Fibroblast of skin of right quadriceps (primary cell): ENCODE data around the gene SAMD11.

Experiments
- DNase-seq: peaks from one replicate; pipeline ENCODE4 v3.0.0-alpha.2; 2013

SAMD11 gene

GRCh38 chr1:933603-933940 lies 9.8 kb downstream of the SAMD11 start:
- no peak for DNase-seq

DNA sequence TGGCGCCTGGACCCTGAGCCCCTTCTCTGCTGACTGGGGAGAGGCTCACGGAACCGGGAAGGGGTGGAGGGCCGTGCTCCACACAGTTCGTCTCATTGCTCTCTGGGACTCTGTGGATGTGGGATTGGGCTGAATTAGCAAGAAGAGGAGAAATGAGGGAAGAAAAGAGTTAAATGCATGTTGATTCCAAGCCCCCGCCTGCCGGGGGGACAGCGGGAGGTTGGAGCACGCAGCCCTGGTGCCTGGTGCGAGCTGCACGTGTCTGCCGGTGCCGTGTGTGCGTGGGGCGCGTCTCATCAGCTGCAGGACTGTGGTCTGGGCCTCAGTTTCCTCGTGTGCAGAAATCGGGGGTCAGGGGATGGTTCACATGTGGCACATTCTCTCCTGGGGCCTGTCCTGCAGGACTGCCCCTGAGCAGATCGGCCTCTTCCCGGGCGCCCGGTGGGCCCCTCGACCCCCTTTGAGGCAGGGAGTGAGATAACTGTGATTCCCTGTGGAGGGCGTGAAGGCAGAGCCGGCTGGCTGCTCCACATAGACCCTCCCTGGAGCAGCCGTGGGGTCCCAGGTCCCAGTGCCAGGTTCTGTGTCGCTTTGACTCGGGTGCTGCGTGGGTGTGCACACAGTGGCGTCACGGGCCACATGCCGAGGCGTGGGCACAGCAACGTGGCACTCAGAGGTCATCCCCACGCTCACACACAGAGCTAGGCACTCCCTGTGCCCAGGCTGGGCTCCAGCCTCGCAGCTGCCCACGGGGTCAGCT lies 11.4 kb downstream of the SAMD11 start:
- DNase-seq, result no peak

DNA sequence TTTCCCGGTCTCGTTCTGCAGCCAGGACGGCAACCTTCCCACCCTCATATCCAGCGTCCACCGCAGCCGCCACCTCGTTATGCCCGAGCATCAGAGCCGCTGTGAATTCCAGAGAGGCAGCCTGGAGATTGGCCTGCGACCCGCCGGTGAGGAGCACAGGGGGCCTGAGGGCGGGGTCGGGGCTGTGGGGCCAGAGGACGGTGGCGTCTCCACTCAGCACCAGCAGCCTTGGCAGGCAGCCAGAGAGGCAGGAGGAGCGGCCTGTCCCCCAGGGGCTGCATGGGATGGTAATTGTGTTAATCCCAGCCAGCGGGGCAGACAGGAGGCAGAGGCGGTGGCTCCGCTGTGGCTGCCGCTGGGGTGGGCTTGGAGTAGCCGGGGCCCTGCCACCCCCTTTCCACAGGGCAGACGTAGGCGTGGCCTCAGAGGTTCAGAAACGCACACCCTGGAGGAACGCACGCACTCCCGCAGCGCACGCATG lies 12.1 kb downstream of the SAMD11 start:
- peak; percentile 72 for DNase-seq

GRCh38 chr1:936348-937264 lies 12.9 kb downstream of the SAMD11 start:
- no peak for DNase-seq

GRCh38 chr1:937521-937920 lies 13.8 kb downstream of the SAMD11 start:
- DNase-seq, result no peak

- no peak for DNase-seq
These were observed 14.5 kb downstream of the SAMD11 start for GRCh38 chr1:938088-938683.

DNA sequence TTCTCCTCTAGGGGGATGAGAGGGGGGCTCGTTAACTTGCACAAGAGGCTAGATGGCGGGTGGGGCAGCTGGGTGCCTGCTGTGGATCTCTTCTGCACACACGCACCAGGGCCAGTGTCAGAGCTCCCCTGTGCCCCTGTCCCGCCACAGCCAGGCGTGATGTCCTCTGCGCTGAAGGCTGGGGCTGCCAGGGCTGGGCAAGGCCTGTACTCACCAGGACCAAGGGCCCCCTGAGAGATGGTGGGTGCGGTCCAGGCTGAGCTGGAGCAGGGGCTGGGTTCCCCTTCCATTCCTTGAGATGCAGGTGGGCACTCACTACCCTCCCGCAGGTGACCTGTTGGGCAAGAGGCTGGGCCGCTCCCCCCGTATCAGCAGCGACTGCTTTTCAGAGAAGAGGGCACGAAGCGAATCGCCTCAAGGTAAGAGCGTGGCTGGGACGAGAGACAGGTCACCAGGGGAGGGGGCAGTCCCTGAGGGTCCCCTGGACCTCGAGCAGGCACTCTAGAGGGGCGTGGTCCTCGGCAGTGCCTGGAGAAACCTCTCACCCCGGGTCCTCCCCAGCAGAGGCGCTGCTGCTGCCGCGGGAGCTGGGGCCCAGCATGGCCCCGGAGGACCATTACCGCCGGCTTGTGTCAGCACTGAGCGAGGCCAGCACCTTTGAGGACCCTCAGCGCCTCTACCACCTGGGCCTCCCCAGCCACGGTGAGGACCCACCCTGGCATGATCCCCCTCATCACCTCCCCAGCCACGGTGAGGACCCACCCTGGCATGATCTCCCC lies 15.2 kb downstream of the SAMD11 start:
- DNase-seq, result no peak

- DNase-seq, result no peak
These were observed 15.9 kb downstream of the SAMD11 start for GRCh38 chr1:939511-940106.

DNA sequence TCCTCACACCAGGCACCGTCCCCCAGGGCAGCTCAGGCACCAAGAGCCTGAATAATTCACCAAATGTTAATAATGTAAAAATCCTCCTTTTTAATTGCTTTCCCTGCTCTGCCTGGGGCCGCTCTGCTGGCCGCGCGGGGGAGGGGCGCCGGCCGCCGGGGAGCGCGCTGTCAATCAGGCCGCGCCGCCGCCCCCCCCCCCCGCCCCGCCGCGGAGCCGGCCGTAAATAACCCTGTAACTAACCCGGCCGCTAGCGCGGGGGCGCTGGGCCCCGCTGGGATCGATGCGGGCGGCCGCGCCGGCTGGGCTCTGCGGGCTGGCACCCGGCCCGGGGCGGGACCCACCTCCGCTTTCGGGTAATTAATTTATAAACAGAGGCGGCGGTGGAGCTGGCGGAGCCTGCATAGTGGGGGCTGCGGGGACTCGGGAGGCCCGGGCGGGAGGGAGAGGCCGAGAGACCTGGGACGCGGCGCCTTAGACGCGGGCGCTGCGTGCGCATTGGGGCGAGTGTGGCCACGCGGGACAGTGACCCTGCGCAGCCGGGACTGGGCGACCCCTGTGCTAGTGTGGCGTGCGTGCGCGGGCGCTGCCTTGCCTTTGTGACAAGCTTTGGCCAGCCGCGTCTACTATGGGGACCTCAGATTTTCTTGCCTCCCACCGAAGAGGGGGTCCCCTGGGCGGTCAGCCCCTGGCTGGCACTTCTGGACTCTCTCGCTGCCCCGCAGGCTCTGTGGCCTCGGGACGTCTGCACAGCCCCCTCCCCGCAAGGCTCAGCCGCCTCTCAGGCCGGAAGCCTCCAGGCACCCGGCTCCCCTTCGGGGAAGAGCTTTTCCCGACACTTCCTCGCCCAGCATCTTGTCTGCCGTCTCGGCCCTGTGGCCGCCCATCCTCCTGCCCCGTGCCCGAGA lies 16.6 kb downstream of the SAMD11 start:
- peak; percentile 89 for DNase-seq

- DNase-seq, result no peak
These were observed 17.4 kb downstream of the SAMD11 start for GRCh38 chr1:941015-941587.

DNA sequence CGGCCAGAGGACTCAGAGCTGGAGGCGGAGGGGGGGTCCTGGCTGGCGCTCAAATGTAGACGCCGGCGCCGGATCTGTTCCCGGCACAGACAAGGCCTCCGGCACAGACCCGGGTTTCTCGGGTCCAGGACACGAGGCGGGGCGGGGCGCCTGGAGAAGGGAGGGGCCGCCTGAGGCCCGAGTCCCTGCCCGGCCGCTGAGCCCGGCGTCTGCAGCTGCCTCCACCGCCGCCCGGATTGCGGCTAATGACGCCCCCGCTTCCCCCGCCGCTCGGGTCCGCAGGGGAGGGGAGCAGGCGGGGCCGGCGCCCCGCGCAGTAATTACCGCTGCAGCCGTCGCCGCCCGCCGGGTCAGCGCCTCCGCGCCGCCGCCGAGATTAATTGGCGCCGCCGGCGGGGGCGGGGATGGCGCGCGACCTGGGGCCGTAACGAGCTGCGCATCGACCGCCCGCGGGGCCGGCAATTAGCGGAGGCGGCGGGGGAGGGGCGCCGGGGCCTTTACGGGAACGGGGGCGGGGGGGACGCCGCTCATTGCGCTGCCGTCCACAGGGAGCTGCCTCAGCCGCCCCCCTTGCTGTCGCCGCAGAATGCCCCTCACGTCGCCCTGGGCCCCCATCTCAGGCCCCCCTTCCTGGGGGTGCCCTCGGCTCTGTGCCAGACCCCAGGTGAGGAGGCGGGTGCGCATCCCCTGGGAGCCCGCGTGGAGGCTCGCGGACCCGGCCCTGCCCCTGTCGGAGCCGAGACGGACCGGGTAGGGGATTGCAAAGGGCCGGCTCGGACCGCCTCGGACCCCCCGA lies 18.1 kb downstream of the SAMD11 start:
- peak; percentile 93 for DNase-seq

DNA sequence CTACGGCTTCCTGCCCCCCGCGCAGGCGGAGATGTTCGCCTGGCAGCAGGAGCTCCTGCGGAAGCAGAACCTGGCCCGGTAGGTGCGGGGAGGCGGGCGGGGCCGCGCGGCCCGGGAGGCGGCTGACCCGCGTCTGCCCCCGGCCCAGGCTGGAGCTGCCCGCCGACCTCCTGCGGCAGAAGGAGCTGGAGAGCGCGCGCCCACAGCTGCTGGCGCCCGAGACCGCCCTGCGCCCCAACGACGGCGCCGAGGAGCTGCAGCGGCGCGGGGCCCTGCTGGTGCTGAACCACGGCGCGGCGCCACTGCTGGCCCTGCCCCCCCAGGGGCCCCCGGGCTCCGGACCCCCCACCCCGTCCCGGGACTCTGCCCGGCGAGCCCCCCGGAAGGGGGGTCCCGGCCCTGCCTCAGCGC lies 18.7 kb downstream of the SAMD11 start:
- DNase-seq, result no peak

- peak; percentile 78 for DNase-seq
These were observed 19.3 kb downstream of the SAMD11 start for GRCh38 chr1:942864-943533.

DNA sequence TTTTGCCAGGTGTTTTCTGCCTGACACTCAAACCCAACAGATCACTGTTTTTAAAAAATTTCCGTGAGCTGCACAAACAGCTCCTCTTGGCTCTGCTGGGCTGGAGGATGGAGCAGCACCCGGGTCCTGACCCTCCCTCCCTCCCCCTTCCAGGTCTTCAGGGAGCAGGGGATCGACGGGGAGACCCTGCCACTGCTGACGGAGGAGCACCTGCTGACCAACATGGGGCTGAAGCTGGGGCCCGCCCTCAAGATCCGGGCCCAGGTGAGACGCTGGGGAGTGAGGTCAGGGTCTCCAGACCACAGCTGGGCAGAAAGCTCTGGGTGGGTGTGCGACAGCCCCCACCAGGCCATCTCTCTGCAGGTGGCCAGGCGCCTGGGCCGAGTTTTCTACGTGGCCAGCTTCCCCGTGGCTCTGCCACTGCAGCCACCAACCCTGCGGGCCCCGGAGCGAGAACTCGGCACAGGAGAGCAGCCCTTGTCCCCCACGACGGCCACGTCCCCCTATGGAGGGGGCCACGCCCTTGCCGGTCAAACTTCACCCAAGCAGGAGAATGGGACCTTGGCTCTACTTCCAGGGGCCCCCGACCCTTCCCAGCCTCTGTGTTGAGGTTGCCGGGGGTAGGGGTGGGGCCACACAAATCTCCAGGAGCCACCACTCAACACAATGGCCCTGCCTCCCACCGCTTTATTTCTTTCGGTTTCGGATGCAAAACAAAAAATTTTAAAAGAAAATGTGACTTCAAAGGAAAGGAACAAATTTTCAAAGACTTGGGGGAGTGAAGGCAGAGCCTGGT lies 20.0 kb downstream of the SAMD11 start:
- DNase-seq, result no peak

DNA sequence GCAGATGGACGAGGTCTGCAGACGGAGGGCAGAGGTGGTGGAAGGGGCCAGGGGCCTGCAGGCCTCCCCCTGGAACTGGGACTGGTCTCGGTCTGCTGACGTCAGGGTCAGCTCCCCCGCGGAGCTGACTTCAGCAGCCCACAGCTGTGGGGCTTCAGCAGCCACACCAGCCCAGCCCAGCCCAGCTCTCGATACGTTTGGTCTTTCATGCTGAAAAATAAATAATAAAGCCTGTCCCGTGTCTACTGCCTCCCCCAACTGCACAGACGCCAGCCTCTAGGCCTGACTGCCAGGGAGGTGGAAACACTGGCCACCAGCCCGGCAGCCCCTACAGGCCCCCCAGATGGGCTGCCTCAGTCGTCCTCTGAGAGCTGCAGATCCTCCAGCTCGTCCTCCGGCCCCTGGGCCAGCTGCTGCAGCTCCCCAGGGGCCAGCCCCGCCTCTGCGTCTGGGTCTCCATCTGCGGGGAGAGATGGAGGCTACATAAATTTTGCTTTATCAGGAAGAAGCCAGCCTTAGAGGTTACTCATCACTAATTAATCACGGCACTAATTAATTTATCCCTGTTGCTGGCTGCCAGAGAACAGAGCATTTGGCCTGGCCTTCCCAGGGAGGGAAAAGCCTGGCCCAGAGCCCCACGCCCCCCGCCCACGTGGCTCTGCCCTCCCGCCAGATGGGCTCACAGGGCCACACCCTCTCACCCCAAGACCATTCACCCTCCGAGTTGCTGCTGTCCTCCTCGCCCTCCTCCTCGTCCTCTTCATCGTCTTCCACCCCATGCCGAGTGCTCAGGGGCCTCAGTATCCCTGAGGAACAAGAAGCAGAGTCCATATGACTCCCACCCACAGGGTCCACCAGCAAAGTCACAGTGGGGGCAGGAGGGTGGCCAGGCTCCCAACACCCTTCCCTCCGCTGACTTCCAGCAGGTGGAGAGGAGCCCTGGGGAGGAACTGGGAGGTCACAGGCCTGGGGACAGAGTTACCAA lies 20.9 kb downstream of the SAMD11 start:
- DNase-seq, result peak; percentile 74

DNA sequence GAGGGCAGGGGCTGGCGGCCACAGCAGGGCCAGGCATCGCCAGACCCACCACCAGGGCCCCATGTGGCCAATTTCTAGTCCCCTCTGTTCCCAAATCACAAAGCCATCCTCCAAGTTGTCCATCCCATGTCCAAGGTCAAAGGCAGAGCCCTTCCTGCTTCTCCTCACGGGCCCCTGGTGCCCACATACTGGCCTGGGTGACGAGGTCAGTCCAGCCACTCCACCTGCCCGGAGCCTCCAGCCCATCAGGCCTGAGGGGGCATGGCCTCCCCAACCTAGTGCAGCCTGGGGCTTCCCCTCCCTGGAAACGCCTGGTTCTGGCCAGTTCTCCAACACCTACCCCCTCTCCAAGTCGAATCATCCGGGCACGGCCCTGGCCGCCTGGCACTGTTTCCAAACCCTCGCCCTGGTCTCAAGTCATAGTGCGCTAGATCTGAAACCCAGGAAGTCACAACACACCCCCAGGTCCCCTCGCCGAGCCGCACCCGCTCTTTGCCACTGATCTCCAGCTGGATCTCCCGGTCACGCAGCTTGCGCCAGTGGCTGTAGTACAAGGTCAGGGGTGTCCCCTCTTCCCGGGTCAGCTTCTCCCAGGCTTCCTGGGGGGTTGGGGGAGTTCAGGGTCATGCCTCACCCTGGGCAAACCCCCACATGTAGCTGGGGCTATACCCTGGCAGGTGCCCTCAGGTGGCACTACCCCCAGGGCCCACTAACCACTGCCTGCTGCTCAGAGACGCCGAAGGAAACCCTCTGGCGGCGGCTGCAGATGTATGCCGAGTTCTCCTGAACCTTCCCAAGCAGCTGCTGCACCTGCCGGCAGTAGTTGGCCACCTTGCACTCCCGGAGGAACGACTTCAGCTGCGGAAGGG lies 22.2 kb downstream of the SAMD11 start:
- DNase-seq, result no peak
